ENCODE data around the gene FGF18. TPM values are rescaled to one million over a fixed set of nuclear protein-coding genes. Genes with fewer than 3 reads are reported as not detected.

FGF18 gene
- total and polyA plus RNA-seq, 11 donors = 3.4 to 63.0 (median 16.4) TPM

- intact Hi-C loops (cut with DNase I) = loop anchor here in 7 of 10 donors (10.0 kb wide), 5 partner anchors 225 to 645 kb away; no protein-coding TSS in a partner anchor
- no peaks in the 10 kb centered on the region for H3K9me3 ChIP-seq
- WGBS, 4 donors = 91 to 95% (median 91%) methylated on average over 8 of the region's 8 CpGs
- no peaks in the 10 kb centered on the region for H3K27me3 ChIP-seq
- H3K4me3 ChIP-seq = no peak overlapping the region
- H3K4me1 ChIP-seq = peaks cover 0 to 39% (median 11%) of the 10 kb centered on the region in 12 donors
- no peak for ATAC-seq
- no peak for DNase-seq
- H3K27ac ChIP-seq = peak overlapping the region in 3 of 12 donors; percentile 27 to 50 (median 30)
- peaks cover 0 to 97% (median 91%) of the 10 kb centered on the region in 9 donors for H3K36me3 ChIP-seq
- TF ChIP-seq CTCF (IDR thresholded peaks at IDR 0.05) (no peak), POLR2A (IDR thresholded peaks at IDR 0.05) (no peak)
Measured at GRCh38 chr5:171409164-171410136, 10.0 kb upstream of the FGF18 start.

- no peak for TF ChIP-seq POLR2A (IDR thresholded peaks at IDR 0.05)
- no peak for TF ChIP-seq CTCF (IDR thresholded peaks at IDR 0.05)
- Histone ChIP-seq H3K4me1 (peaks cover 0 to 38% (median 11%) of the 10 kb centered on the region in 12 donors), H3K36me3 (peaks cover 0 to 93% (median 86%) of the 10 kb centered on the region in 9 donors), H3K27me3 (no peaks in the 10 kb centered on the region), H3K9me3 (no peaks in the 10 kb centered on the region), H3K27ac (peak overlapping the region in 3 of 12 donors; percentile 27 to 50 (median 30)), H3K4me3 (no peak overlapping the region)
- WGBS, 4 donors = 0 to 70% (median 26%) methylated on average over 1 of the region's 1 CpG
- DNase-seq (no peak), ATAC-seq (no peak)
- intact Hi-C loops (cut with DNase I) = loop anchor here in 7 of 10 donors (10.0 kb wide), 5 partner anchors 225 to 645 kb away; no protein-coding TSS in a partner anchor
Measured at GRCh38 chr5:171410181-171410580, 9.3 kb upstream of the FGF18 start.

- Histone ChIP-seq H3K36me3 (peaks cover 0 to 73% (median 66%) of the 10 kb centered on the region in 9 donors), H3K9me3 (no peaks in the 10 kb centered on the region), H3K4me3 (no peak overlapping the region), H3K27me3 (no peaks in the 10 kb centered on the region), H3K4me1 (peaks cover 0 to 28% (median 10%) of the 10 kb centered on the region in 12 donors), H3K27ac (no peak overlapping the region)
- WGBS, 4 donors = 93 to 97% (median 96%) methylated on average over 5 of the region's 5 CpGs
- no peak for DNase-seq
- intact Hi-C loops (cut with DNase I) = loop anchor here in 7 of 10 donors (10.0 kb wide), 5 partner anchors 223 to 643 kb away; no protein-coding TSS in a partner anchor
- ATAC-seq = no peak
- no peak for TF ChIP-seq CTCF (IDR thresholded peaks at IDR 0.05)
- TF ChIP-seq POLR2A (IDR thresholded peaks at IDR 0.05) = no peak
Measured at GRCh38 chr5:171412186-171412585, 7.3 kb upstream of the FGF18 start.

Data from heart left ventricle (tissue), 16 donors.